GM19099 (cell line): Measurements from ENCODE around the gene MC4R.

Experiments used
- POLR2A ChIP-seq: IDR thresholded peaks from 3 replicates; pipeline ENCODE4 v1.6.1; 2011; ENCODE audit warnings: low read depth; ENCODE audit not compliant: insufficient read length; ENCODE audit errors: extremely low read depth

MC4R gene

GRCh38 chr18:60350941-60351340, 21.6 kb downstream of the MC4R start:
- no peak for TF ChIP-seq POLR2A

DNA sequence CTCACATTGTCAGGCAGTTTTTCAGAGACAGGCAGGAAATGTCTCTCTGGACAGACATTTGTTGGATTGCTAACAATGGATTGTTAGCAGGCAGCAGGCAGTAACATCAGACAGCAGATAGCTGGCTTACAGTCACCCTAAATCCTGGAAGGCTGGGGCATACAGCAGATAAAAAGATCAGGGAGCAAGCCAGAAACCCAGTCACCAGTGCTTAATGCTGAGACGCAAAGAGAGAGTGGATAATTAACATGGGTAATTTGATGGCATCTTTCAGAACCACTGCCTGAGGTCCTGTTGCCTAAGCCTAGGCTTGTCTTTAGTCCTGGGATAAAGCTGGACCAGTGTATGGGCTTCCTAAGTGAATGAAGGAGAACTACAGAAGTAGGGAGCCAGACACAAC, 22.4 kb downstream of the MC4R start:
- no peak for TF ChIP-seq POLR2A

DNA sequence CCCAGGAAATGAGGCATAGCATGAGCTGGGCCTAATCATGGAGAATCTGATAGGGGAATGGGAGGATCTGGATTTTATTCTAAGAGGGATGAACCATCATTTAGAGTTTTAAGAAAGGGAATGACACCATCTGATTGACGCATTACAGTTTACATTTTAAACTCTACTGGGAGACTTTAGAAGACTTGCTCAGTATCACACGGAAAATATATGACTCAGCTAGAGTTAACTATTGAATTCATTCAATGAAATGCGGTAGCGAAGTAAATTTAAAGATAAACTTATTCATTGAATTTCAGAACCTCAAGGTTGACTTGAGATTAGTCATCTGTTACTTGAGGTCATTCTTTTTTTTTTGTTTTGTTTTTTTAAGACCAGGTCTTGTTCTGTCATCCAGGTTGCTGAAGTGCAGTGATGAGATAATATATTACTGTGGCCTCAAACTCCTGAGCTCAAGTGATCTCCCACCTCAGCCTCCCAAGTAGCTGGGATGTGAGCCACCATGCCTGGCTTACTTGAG, 25.0 kb downstream of the MC4R start:
- no peak for TF ChIP-seq POLR2A

GRCh38 chr18:60339018-60339417, 33.6 kb downstream of the MC4R start:
- no peak for TF ChIP-seq POLR2A

- no peak for TF ChIP-seq POLR2A
These were observed 40.7 kb downstream of the MC4R start for GRCh38 chr18:60331890-60332289.

DNA sequence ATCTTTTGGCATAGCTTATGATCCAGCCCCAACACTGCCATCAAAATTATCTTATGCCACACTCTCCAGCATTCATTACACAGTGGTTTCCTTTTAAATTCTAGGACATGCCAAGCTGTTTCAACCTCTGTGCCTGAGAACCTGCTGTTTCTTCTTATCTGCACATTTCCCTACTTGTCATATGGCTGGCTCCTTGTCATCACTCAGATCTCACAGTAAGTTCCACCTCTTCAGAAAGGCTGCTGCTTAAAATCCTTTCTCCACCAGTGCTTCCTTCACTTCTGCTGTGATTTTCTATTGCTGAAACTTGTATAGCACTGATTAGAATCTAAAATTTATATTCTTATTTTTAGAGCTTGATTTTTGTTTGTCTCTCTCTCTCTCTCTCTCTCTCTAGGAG, 43.4 kb downstream of the MC4R start:
- TF ChIP-seq POLR2A, result no peak

- no peak for TF ChIP-seq POLR2A
These were observed 44.7 kb downstream of the MC4R start for GRCh38 chr18:60327880-60328279.

DNA sequence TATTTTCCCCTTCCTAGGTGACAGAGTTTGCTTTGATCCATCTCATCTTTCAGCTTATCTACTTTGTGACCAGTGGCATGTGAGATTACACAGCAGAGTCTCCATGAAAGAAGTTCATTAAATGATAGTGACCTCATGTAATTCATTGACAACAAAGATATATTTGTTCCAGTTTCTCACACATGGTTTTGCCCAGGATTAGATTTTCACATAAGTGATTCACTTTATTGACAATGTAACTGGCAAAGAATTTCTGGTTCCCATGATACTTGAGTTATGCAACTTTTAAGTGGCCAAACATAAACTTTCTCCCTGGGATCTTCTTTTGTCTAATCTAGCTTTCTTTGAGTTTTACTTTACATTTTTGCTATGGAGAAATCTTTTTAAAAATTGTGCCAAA, 50.0 kb downstream of the MC4R start:
- no peak for TF ChIP-seq POLR2A
